ENCODE measurements around the gene DNAH2.

DNA sequence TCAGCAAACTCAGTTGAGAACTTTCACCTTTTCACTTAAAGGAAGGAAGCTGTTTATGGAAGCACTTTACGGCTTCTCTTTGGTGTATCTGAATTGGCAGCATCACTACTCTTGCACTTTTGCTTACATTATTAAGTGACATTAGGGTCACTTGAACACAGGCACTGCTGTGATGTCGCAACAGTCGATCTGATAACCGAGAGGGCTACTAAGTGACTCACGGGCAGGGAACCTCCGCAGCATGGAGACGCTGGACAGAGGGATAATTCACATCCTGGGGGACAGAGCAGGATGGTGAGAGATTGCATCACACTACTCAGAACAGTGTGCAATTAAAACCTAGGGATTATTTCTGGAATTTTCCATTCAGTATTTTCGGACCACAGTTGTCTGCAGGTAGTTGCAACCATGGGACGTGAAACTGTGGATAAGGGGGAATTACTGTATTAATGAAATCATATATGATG is 56.5 kb downstream of the DNAH2 start:
- TF ChIP-seq, protein P1, sequence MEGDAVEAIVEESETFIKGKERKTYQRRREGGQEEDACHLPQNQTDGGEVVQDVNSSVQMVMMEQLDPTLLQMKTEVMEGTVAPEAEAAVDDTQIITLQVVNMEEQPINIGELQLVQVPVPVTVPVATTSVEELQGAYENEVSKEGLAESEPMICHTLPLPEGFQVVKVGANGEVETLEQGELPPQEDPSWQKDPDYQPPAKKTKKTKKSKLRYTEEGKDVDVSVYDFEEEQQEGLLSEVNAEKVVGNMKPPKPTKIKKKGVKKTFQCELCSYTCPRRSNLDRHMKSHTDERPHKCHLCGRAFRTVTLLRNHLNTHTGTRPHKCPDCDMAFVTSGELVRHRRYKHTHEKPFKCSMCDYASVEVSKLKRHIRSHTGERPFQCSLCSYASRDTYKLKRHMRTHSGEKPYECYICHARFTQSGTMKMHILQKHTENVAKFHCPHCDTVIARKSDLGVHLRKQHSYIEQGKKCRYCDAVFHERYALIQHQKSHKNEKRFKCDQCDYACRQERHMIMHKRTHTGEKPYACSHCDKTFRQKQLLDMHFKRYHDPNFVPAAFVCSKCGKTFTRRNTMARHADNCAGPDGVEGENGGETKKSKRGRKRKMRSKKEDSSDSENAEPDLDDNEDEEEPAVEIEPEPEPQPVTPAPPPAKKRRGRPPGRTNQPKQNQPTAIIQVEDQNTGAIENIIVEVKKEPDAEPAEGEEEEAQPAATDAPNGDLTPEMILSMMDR (IDR thresholded peaks at IDR 0.05; ENCODE audit: low read length) = no peak
- no peak for TF ChIP-seq EZH2 (IDR thresholded peaks at IDR 0.05; ENCODE audit: borderline replicate concordance, low read length)
